ENCODE measurements around the gene SNAPC2. TPM values are rescaled to one million over a fixed set of nuclear protein-coding genes. Genes with fewer than 3 reads are reported as not detected.

The SNAPC2 gene
- total and polyA plus RNA-seq, 2 of the 13 experiments (the other 11 are each of a cell fraction or from before 2014, with no cell fraction given), result 10.2 to 12.7 TPM

- TF ChIP-seq NR2F1 (CRISPR knock-in tag; IDR thresholded peaks at IDR 0.05) (peak in 1 of 2 experiments; percentile 81; a peak in 1 of 4 replicates), HNF4A (CRISPR knock-in tag; IDR thresholded peaks at IDR 0.05) (peak; percentile 92), PRDM4 (CRISPR knock-in tag; IDR thresholded peaks at IDR 0.05; ENCODE audit: borderline replicate concordance) (no peak), ZSCAN22 (CRISPR knock-in tag; IDR thresholded peaks at IDR 0.05) (peak; percentile 97), THAP9 (CRISPR knock-in tag; IDR thresholded peaks at IDR 0.05; ENCODE audit: borderline replicate concordance) (no peak), NR2F6 (IDR thresholded peaks at IDR 0.05) (peak; percentile 89), NR2F6 (CRISPR knock-in tag; IDR thresholded peaks at IDR 0.05) (peak; percentile 93), HNRNPLL (IDR thresholded peaks at IDR 0.05; ENCODE audit: low read depth, low read length, poor library complexity, severe bottlenecking) (peak; percentile 56), ATF3 (CRISPR knock-in tag; IDR thresholded peaks at IDR 0.05) (no peak), NKX3-1 (CRISPR knock-in tag; IDR thresholded peaks at IDR 0.05) (no peak), TBX2 (CRISPR knock-in tag; IDR thresholded peaks at IDR 0.05; ENCODE audit: borderline replicate concordance) (peak; percentile 53; the same call in 1 of the 2 replicates), TARDBP (CRISPR knock-in tag; IDR thresholded peaks at IDR 0.05) (peak; percentile 73; the same call in 1 of the 2 replicates), ZNF784 (CRISPR knock-in tag; IDR thresholded peaks at IDR 0.05; ENCODE audit: borderline replicate concordance) (peak; percentile 82), ZBTB26 (CRISPR knock-in tag; IDR thresholded peaks at IDR 0.05; ENCODE audit: borderline replicate concordance) (no peak), BORCS8-MEF2B (CRISPR knock-in tag; IDR thresholded peaks at IDR 0.05) (peak; percentile 66; the same call in 1 of the 2 replicates), YEATS4 (CRISPR knock-in tag; IDR thresholded peaks at IDR 0.05; ENCODE audit: borderline replicate concordance) (no peak), ETV5 (CRISPR knock-in tag; IDR thresholded peaks at IDR 0.05; ENCODE audit: borderline replicate concordance) (no peak; the same call in 1 of the 2 replicates), DBP (CRISPR knock-in tag; IDR thresholded peaks at IDR 0.05; ENCODE audit: not compliant biosample characterization) (no peak), ZNF230 (CRISPR knock-in tag; IDR thresholded peaks at IDR 0.05) (no peak), CBX5 (CRISPR knock-in tag; IDR thresholded peaks at IDR 0.05; ENCODE audit: borderline replicate concordance) (no peak)
These were observed 1.3 kb upstream of the SNAPC2 start (continued) for GRCh38 chr19:7918615-7919421.
